Smooth muscle cell (in vitro differentiated cells): ENCODE data around the gene ATP8B3. TPM values are rescaled to one million over a fixed set of nuclear protein-coding genes. Genes with fewer than 3 reads are reported as not detected.

Experiments used
- DNase-seq: peaks from one replicate; lab custom pipeline; 2025; ENCODE audit not compliant: unreplicated experiment; lab: John Stamatoyannopoulos, UW
- H2AFZ ChIP-seq: fragments of 200-600 bp; sonication (generic); 2 replicates; pipeline ENCODE4 v1.6.0; 2016; ENCODE audit warnings: antibody characterized with exemption, low read depth, mild to moderate bottlenecking
- H3F3A ChIP-seq: fragments of 200-600 bp; sonication (generic); 2 replicates; pipeline ENCODE4 v1.6.0; 2017; ENCODE audit warnings: antibody characterized with exemption, low read depth
- H3K27ac ChIP-seq: fragments of 200-600 bp; sonication (generic); 2 replicates; pipeline ENCODE4 v1.5.1; 2016; ENCODE audit warnings: low read depth, mild to moderate bottlenecking
- H3K27me3 ChIP-seq: fragments of 200-600 bp; sonication (generic); 2 replicates; pipeline ENCODE4 v1.6.1; 2016; ENCODE audit warnings: low read depth, mild to moderate bottlenecking
- H3K36me3 ChIP-seq: fragments of 200-600 bp; sonication (generic); 2 replicates; pipeline ENCODE4 v1.5.1; 2016; ENCODE audit warnings: low read depth
- H3K4me1 ChIP-seq: fragments of 200-600 bp; sonication (generic); 2 replicates; pipeline ENCODE4 v1.5.1; 2016; ENCODE audit warnings: low read depth
- H3K4me2 ChIP-seq: fragments of 200-600 bp; sonication (generic); 2 replicates; pipeline ENCODE4 v1.6.0; 2016; ENCODE audit warnings: mild to moderate bottlenecking
- H3K4me3 ChIP-seq: fragments of 200-600 bp; sonication (generic); 2 replicates; pipeline ENCODE4 v1.5.1; 2016; ENCODE audit warnings: mild to moderate bottlenecking
- H3K79me2 ChIP-seq: fragments of 200-600 bp; sonication (generic); 2 replicates; pipeline ENCODE4 v1.6.0; 2016; ENCODE audit warnings: low read depth, mild to moderate bottlenecking
- H3K9ac ChIP-seq: fragments of 200-600 bp; sonication (generic); 2 replicates; pipeline ENCODE4 v1.6.0; 2016; ENCODE audit warnings: low read depth
- H3K9me3 ChIP-seq: fragments of 200-600 bp; sonication (generic); replicated peaks from 2 replicates; pipeline ENCODE4 v1.5.1; 2016; ENCODE audit warnings: low read depth
- H4K20me1 ChIP-seq: fragments of 200-600 bp; sonication (generic); 2 replicates; pipeline ENCODE4 v1.6.0; 2016; ENCODE audit warnings: low read depth
- WGBS: methylation state at CpG from one replicate; pipeline ENCODE4 v1.1.7; 2016; ENCODE audit warnings: low lambda C conversion rate; 5-methylcytosine and 5-hydroxymethylcytosine counted together
- polyA plus RNA-seq: library from polyadenylated mRNA; unstranded; fragments of >200 nt; fragmentation: Nextera tagmentation; extraction: Ambion mirVana; gene quantifications from 2 replicates; pipeline ENCODE4 v1.2.1, GENCODE V29; 2016
- total RNA-seq: library from RNA; depleted of rRNA; stranded (reverse); fragments of >200 nt; gene quantifications from 2 replicates; pipeline ENCODE4 v1.2.3, GENCODE V29; 2014
- TF ChIP-seq, protein P1 (sequence below): fragments of 200-600 bp; sonication (generic); IDR thresholded peaks from 2 replicates; pipeline ENCODE4 v1.5.1; 2017; ENCODE audit warnings: borderline replicate concordance, mild to moderate bottlenecking, antibody characterized with exemption; ENCODE audit not compliant: insufficient read depth, poor library complexity, severe bottlenecking

Gene ATP8B3
- total and polyA plus RNA-seq, 2 experiments from 2014 or later, result 2.8 to 3.9 TPM

DNA sequence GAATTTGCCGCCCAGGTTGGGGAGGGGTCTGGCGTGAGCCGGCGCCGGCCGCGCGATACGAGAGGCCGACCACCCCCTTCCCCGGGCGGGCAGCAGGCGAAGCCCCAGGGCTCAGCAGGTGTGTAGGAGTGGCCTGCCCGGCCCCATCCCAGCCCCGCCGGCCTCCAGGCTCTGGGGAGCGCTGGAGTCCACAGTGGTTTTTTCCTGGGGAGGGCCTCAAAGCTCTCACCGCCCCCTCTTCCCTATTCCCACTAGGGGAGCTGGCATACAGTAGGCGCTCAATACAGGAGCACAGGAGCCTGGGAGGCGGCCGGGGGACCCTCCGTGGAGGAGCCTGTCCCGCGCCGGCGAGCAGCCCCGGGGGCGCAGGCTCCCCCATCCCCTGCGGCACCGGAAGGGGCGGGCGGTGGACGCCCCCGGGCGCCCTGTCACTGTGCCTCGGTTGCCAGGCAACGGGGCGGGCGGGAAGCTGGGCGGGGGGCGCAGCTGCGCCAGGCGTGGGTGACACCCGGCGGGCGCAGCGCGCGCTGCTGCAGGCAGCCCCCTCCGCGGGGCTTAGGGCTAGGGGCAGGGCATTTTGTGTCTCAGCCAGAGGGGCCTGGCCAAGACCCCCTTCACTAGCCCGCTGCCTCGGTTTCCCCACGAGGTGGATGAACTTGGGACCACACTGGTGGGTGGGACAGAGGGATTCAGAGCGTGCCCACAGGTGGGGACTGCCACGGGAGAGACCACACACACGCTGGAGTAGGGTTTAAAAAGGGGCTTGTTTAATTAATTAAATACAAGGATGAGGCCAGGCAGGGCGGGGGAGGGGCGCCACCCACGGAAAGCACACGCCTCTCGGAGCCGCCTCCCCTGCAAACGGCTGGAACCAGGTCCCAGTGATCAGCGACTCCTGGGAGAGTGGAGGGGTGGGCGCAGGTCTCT, 39.8 kb upstream of the ATP8B3 start:
- Histone ChIP-seq H3K36me3 (no peaks in the 10 kb centered on the region), H4K20me1 (peaks cover 44% of the 10 kb centered on the region), H3K9me3 (no peaks in the 10 kb centered on the region), H3K79me2 (peaks cover 43% of the 10 kb centered on the region), H3K4me2 (no peak overlapping the region), H3F3A (peaks cover 12% of the 10 kb centered on the region), H2AFZ (no peak overlapping the region), H3K4me1 (peaks cover 40% of the 10 kb centered on the region), H3K4me3 (no peak overlapping the region), H3K27ac (no peak overlapping the region), H3K9ac (no peak overlapping the region), H3K27me3 (no peaks in the 10 kb centered on the region)
- TF ChIP-seq, protein P1, sequence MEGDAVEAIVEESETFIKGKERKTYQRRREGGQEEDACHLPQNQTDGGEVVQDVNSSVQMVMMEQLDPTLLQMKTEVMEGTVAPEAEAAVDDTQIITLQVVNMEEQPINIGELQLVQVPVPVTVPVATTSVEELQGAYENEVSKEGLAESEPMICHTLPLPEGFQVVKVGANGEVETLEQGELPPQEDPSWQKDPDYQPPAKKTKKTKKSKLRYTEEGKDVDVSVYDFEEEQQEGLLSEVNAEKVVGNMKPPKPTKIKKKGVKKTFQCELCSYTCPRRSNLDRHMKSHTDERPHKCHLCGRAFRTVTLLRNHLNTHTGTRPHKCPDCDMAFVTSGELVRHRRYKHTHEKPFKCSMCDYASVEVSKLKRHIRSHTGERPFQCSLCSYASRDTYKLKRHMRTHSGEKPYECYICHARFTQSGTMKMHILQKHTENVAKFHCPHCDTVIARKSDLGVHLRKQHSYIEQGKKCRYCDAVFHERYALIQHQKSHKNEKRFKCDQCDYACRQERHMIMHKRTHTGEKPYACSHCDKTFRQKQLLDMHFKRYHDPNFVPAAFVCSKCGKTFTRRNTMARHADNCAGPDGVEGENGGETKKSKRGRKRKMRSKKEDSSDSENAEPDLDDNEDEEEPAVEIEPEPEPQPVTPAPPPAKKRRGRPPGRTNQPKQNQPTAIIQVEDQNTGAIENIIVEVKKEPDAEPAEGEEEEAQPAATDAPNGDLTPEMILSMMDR, result no peak
- DNase-seq, result no peak
- WGBS, result 80% methylated on average over 53 of the region's 66 CpGs

GRCh38 chr19:1850809-1851653, 39.0 kb upstream of the ATP8B3 start:
- H3K9ac ChIP-seq, result no peak overlapping the region
- TF ChIP-seq, protein P1, result no peak
- H3K27me3 ChIP-seq, result no peaks in the 10 kb centered on the region
- no peak for DNase-seq
- no peaks in the 10 kb centered on the region for H3K36me3 ChIP-seq
- H3K4me2 ChIP-seq, result no peak overlapping the region
- H3K79me2 ChIP-seq, result peaks cover 43% of the 10 kb centered on the region
- H3F3A ChIP-seq, result peaks cover 12% of the 10 kb centered on the region
- peaks cover 36% of the 10 kb centered on the region for H3K4me1 ChIP-seq
- peaks cover 44% of the 10 kb centered on the region for H4K20me1 ChIP-seq
- no peak overlapping the region for H3K27ac ChIP-seq
- H3K4me3 ChIP-seq, result no peak overlapping the region
- no peak overlapping the region for H2AFZ ChIP-seq
- H3K9me3 ChIP-seq, result no peaks in the 10 kb centered on the region
- 93% methylated on average over 31 of the region's 31 CpGs for WGBS

DNA sequence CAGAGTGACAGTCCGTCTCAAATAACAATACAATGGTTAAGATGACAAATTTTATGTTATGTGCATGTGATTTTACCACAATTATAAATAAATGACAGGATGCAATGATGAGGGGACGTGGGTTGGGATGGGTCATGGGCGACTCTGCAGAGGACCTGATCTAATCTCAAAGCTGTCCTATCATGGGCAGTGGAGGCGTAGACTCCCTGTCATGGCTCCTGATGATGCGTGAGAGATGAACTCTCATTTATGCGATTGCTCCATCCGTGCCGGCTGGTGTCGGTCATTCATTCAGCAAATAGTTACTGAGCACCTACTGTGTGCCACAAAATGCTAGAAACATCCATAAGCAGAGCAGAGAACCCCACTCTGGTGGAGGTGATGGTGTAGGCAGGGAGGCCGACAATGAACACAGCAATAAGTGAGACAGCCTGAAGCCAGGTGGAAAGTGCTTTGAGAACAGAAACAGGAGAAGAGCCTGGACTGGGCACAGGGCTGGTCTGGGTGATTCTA, 37.9 kb upstream of the ATP8B3 start:
- TF ChIP-seq, protein P1, result no peak
- H3K27ac ChIP-seq, result no peak overlapping the region
- H3K27me3 ChIP-seq, result no peaks in the 10 kb centered on the region
- no peak overlapping the region for H2AFZ ChIP-seq
- DNase-seq, result no peak
- H3K79me2 ChIP-seq, result peaks cover 50% of the 10 kb centered on the region
- H3K9ac ChIP-seq, result no peak overlapping the region
- H4K20me1 ChIP-seq, result peaks cover 50% of the 10 kb centered on the region
- WGBS, result 88% methylated on average over 10 of the region's 10 CpGs
- no peaks in the 10 kb centered on the region for H3K36me3 ChIP-seq
- H3F3A ChIP-seq, result peaks cover 12% of the 10 kb centered on the region
- H3K4me2 ChIP-seq, result no peak overlapping the region
- no peaks in the 10 kb centered on the region for H3K9me3 ChIP-seq
- no peak overlapping the region for H3K4me3 ChIP-seq
- H3K4me1 ChIP-seq, result peaks cover 27% of the 10 kb centered on the region
